A673 (cell line): ENCODE data around the gene DHX15. TPM values are rescaled to one million over a fixed set of nuclear protein-coding genes. Genes with fewer than 3 reads are reported as not detected.

Source experiments
- BruUV-seq: library from RNA; stranded (reverse); fragments of 400-500 nt; replicated peaks from 2 replicates; lab custom pipeline; 2021; lab: Mats Ljungman, UMichigan
- CTCF ChIA-PET: fragments of 300-600 bp; sonication (Branson Sonifier 250); formaldehyde crosslinking; loops from one replicate; lab custom pipeline; 2022; ENCODE audit warnings: antibody characterized with exemption; lab: Charles Lee
- POLR2A ChIA-PET: fragments of 300-600 bp; sonication (Branson Sonifier 250); formaldehyde crosslinking; loops from one replicate; lab custom pipeline; 2022; ENCODE audit warnings: antibody characterized with exemption; ENCODE audit not compliant: low non-redundant PET; lab: Charles Lee
- DNase-seq: peaks from one replicate; pipeline ENCODE4 v3.0.0-alpha.2; 2015; ENCODE audit warnings: low spot score
- H3K27ac ChIP-seq: fragments of 200-600 bp; sonication (generic); 2 replicates; pipeline ENCODE4 v1.5.1; 2016; ENCODE audit warnings: mixed run types, low read depth, mild to moderate bottlenecking, mixed read lengths, antibody characterized with exemption, low read length; ENCODE audit not compliant: poor library complexity, severe bottlenecking
- H3K27me3 ChIP-seq: fragments of 200-600 bp; sonication (generic); replicated peaks from 2 replicates; pipeline ENCODE4 v1.6.1; 2017; ENCODE audit warnings: mixed run types, low read depth, mild to moderate bottlenecking, mixed read lengths, antibody characterized with exemption, low read length; ENCODE audit not compliant: insufficient read depth, poor library complexity
- H3K36me3 ChIP-seq: fragments of 200-600 bp; sonication (generic); 2 replicates; pipeline ENCODE4 v1.6.1; 2016; ENCODE audit warnings: mixed run types, mild to moderate bottlenecking, mixed read lengths, antibody characterized with exemption, low read length; ENCODE audit not compliant: insufficient read depth, poor library complexity, severe bottlenecking
- H3K4me1 ChIP-seq: fragments of 200-600 bp; sonication (generic); 2 replicates; pipeline ENCODE4 v1.6.1; 2017; ENCODE audit warnings: mixed run types, mild to moderate bottlenecking, mixed read lengths, antibody characterized with exemption, low read length; ENCODE audit not compliant: insufficient read depth, poor library complexity, severe bottlenecking
- H3K4me3 ChIP-seq: fragments of 200-600 bp; sonication (generic); 2 replicates; pipeline ENCODE4 v1.5.1; 2016; ENCODE audit warnings: low read depth, mixed run types, mild to moderate bottlenecking, mixed read lengths, low read length; ENCODE audit not compliant: poor library complexity, severe bottlenecking
- H3K9me3 ChIP-seq: fragments of 200-600 bp; sonication (generic); 2 replicates; pipeline ENCODE4 v1.6.1; 2016; ENCODE audit warnings: mixed run types, low read depth, mild to moderate bottlenecking, mixed read lengths, antibody characterized with exemption, low read length; ENCODE audit not compliant: poor library complexity, severe bottlenecking
- EZH2 ChIP-seq: fragments of 200-600 bp; sonication (generic); IDR thresholded peaks from 2 replicates; pipeline ENCODE4 v1.6.1; 2017; ENCODE audit warnings: borderline replicate concordance, low read depth, mild to moderate bottlenecking, mixed read lengths, antibody characterized with exemption, low read length; ENCODE audit not compliant: poor library complexity, severe bottlenecking
- intact Hi-C: fragments of 100-400 bp; cut with micrococcal nuclease; formaldehyde crosslinking; loops from one replicate; pipeline ENCODE4 v1.10.0; 2022; ENCODE audit not compliant: unreplicated experiment
- total RNA-seq: library from RNA; stranded (reverse); gene quantifications from 2 replicates; pipeline ENCODE4 v1.2.3, GENCODE V29; 2021
- TF ChIP-seq, protein P1 (sequence below): fragments of 300-800, 200-600 bp; sonication (generic); conservative IDR thresholded peaks from 2 replicates; pipeline ENCODE4 v1.5.1; 2017; ENCODE audit warnings: low read depth, mild to moderate bottlenecking, antibody characterized with exemption, low read length, moderate library complexity, mixed read lengths

Gene DHX15
- total RNA-seq, 1 experiment from 2014 or later: 229 TPM

DNA sequence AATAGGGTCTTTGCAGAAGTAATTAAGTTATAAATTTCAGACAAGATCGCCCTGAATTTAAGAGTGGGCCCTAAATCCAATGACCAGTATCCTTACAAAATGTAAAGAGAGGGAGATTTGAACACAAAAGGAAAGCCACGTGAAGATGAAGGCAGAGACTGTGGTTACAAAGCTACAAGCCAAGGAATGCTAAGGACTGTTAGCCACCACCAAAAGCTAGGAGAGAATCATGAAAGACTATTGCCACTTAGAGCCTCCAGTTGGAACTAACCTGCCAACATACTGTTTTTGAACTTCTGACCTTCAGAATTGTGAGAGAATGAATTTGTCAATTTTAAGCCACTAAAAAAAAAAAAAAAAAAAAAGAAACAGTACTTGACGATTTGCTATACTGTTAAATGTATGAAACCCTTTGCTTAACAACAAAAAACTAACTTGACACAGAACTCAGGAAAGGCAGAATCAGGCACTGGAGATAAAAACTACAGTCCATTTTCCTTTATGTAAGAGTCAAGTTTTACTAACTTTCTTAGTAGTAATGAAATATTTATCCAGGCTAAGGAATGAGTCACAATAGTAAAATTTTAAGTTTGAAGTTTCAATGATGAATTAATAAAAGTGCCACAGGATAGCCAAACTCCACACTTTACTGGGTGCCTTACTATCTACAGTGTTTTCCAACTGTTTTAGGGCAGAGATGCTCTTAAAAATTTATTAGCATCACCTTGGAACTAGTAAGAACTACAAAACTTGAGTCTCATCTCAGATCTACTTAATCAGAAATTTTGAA is 25.1 kb downstream of the DHX15 start:
- DNase-seq: no peak
- no peak overlapping the region for H3K4me3 ChIP-seq
- peaks cover 11% of the 10 kb centered on the region for H3K4me1 ChIP-seq
- intact Hi-C loops: no loop called here
- ChIA-PET CTCF (no interaction called here), POLR2A (no interaction called here)
- H3K36me3 ChIP-seq: peaks cover 31% of the 10 kb centered on the region
- no peak overlapping the region for H3K27ac ChIP-seq
- TF ChIP-seq, protein P1, sequence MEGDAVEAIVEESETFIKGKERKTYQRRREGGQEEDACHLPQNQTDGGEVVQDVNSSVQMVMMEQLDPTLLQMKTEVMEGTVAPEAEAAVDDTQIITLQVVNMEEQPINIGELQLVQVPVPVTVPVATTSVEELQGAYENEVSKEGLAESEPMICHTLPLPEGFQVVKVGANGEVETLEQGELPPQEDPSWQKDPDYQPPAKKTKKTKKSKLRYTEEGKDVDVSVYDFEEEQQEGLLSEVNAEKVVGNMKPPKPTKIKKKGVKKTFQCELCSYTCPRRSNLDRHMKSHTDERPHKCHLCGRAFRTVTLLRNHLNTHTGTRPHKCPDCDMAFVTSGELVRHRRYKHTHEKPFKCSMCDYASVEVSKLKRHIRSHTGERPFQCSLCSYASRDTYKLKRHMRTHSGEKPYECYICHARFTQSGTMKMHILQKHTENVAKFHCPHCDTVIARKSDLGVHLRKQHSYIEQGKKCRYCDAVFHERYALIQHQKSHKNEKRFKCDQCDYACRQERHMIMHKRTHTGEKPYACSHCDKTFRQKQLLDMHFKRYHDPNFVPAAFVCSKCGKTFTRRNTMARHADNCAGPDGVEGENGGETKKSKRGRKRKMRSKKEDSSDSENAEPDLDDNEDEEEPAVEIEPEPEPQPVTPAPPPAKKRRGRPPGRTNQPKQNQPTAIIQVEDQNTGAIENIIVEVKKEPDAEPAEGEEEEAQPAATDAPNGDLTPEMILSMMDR: no peak
- TF ChIP-seq EZH2: no peak
- no peaks in the 10 kb centered on the region for H3K9me3 ChIP-seq
- no peaks in the 10 kb centered on the region for H3K27me3 ChIP-seq
- no TSS peak for BruUV-seq

DNA sequence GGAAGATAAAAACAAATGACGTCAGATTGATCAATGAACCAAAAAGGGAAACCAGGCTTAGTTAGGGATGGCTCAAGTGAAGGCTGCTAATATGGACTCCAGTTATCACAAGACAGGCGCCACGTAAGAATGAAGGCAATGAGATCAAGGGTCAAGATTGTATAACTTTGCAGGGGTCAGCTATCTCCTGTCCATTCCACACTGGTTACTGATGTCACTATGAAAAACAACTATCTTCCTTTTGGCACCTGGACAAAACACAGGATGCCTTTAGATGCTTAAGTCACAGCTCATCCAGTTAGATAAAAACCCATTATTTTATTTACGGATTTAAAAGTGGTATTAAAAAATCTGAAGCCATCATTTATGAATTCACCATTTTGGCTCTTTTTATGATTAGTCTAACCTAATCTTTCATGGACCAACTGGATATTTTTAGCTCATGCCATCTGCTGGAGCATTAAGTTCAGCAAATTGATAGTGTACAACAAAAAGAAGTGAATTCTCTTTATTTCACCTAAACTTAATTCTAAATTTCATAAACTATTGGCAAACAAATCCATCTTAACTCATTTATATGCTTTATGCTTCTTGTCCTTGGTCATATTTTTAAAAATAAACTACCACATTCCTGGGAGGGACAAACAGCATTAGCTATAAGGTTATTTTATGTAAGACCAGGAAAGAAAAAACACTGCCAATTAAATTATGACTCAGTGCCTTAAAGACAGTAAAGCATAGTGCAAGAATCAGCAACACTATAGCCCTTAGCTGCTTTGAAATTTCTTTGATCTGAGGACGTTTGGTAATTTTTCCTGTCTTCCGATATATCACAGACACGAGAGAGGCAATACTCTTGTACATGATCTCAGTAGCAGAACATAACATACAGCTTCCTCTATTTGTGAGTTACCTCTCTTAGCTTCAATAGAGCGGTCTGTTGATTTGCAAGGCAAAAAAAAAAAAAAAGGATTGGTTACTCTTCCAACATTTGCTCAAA is 27.0 kb downstream of the DHX15 start:
- H3K27ac ChIP-seq: no peak overlapping the region
- H3K4me1 ChIP-seq: peaks cover 11% of the 10 kb centered on the region
- BruUV-seq: no TSS peak
- DNase-seq: peak; percentile 19
- no peaks in the 10 kb centered on the region for H3K27me3 ChIP-seq
- CTCF ChIA-PET: no interaction called here
- POLR2A ChIA-PET: no interaction called here
- H3K4me3 ChIP-seq: no peak overlapping the region
- no peaks in the 10 kb centered on the region for H3K9me3 ChIP-seq
- TF ChIP-seq, protein P1: no peak
- no peak for TF ChIP-seq EZH2
- intact Hi-C loops: no loop called here
- H3K36me3 ChIP-seq: peaks cover 39% of the 10 kb centered on the region

DNA sequence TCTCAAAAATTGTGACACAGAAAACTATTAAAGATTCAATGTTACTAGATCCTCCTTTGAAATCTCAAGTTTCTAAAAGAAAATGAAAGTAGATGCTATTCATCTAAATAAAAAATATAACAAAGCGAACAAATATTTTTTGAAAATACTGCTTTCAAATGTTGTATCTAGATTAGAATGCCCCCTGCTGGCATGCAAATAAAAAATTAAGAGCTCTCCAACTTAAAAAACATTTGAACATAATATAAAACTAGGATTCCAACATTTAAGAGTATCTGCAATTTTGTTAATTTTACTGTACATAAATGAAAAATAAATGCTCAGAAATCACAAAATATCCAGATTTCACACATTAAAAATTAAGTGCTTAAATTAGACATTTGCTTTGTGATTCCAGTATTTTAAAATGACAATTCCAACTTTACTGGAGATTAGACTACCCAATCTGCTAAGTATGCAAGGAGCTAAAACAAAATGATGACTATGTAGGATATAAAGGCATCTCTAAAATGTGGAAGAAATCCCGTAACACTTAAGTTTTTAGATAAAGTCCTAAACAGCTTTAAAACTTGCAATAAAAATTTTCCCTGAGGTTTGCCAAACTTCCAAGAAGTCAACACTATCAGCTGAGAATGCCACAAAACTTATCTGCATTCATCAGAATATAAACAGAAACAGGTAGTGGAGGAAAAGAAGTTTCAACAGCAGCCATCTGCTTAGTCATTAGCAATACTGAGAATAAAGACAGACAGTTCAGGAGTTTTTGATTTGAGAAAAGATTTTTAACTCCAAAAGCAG is 32.7 kb downstream of the DHX15 start:
- no TSS peak for BruUV-seq
- intact Hi-C loops: no loop called here
- Histone ChIP-seq H3K9me3 (no peaks in the 10 kb centered on the region), H3K27ac (no peak overlapping the region), H3K36me3 (peaks cover 72% of the 10 kb centered on the region), H3K4me3 (no peak overlapping the region), H3K27me3 (no peaks in the 10 kb centered on the region), H3K4me1 (peaks cover 4% of the 10 kb centered on the region)
- TF ChIP-seq, protein P1: peak; percentile 48; the same call in 1 of the 2 replicates
- no peak for TF ChIP-seq EZH2
- ChIA-PET POLR2A (no interaction called here), CTCF (no interaction called here)
- no peak for DNase-seq
